SW 1271 (cell line): Measurements from ENCODE around the gene MAD1L1.
"Not testable (repeated sequence)": the region's sequence is repeated elsewhere in the genome, so short reads cannot be mapped to it uniquely, and the experiment has no call there.

Experiments
- DNase-seq, 2 experiments: peaks; one replicate each; lab custom pipeline; 2025; lab: John Stamatoyannopoulos, UW

MAD1L1 gene

DNA sequence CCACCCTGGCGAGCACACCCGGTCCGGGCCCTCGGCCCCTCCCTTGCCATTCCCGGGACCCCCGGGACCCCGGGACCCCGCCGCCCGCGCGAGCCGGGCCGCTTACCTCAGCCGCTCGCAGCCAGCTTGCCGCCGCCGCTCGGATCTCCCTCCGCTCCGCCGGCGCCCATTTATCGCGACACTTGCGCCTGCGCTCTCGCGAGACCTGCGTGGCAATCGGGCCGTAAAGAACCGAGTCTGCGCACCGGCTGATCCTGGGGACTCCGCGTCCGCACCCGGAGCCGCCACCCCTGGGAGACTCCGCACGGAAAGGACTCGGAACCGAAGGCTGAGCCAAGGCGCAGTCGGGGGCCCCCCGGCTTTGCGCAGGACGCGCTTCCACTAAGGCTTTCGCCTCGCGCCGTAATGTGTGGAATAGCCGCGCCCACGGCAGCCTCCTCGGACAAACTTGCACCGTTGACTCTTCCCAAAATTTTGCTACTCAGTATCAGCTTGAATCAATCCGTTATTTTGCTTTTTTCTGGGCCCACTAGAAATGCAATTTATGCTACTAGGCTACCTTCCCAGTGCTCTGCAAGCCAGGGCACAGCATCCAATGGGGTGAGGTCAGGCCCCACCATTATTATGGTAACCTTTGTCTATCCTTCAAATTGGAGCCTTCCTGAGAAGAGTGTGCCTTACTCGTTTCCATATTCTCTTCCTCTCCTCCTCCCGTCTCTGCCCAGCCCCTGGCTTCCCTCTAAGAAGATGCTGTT is at the start of gene MAD1L1:
TSS of gene MAD1L1 (minus strand) at position 180 of the 755 bp plus-strand sequence. CDS start 2,812 bp downstream, outside the sequence.
- DNase-seq, result peak; percentile 84 to 87

DNA sequence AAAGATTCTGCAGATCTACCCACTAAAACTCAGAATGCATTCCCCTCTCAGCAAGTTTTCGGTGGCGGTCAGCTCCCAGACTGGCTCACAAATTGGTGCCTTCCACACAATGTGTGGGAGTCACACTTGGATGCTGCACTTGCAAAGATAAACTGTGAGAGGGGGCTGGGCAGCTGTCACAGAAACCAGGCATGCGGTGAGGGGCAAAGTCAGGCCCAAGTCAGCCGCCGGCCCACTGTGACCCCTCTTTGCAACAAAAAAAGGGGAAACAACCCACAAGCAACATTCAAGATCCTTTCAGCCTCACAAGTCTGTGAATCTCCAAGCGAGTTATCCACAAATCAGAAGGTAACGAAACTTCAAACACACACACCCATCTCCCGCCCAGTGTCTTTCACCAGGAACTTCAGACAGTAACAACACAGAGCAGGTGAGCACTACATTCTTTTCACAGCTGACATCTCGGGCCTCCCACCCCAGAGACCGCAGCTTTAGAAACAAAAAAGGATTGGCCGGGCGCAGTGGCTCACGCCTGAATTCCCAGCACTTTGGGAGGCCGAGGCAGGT is 49.5 kb upstream of the MAD1L1 start:
- DNase-seq, result no peak

DNA sequence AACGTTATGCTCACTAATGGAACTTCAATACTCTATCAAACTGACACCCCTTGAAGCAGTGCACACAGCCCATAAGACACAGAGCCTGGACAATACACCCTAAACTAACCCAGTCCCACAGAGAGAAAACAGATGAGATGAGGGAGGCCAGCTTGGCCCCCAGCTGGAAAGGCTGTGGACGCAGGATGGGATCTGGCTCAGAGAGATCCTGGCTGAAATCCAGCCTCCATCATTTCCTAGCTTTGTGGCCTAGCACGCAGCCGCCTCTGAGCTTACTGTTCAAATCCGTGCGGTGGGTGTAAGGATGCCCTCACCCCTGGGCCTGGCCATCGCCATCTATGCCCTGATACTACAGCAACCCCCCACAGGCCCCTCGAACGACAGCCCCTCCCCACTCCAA is 48.8 kb upstream of the MAD1L1 start:
- no peak for DNase-seq

DNA sequence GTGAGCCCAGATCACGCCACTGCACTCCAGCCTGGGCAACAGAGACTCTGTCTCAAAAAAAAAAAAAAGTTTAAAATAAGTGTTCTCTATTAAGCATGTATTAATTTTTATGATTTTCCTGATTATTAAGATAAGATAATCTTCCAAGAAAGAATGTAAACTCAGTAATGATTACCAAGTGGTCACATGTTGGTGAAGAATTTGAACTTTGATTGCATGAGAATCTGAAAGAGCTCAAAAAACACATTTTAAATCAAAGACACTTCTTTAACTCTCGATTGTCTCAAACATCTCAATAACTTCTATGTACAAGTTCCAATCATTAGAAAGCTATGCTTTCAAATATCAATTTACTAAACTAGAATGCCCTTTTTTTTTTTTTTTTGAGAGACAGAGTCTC is 47.7 kb upstream of the MAD1L1 start:
- DNase-seq, result no peak

DNA sequence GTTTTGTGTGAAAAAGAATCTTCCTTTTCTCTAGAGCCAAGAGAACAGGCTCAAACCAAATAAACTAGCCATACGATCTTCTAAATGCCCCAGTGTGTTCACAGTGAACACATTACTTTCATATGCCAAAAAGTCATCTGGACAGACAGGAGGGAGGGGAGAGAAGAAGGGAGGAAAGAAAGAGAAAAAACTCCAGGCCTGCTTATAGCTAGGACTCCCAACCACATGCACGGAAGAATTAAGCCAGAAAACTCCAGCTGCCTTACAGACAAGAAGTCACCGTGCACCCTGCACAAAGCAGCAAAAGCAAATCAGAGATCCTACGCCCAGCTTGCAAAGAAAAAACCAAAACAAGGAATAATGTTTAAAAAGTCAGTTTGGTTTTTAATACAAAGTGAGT is 47.2 kb upstream of the MAD1L1 start:
- DNase-seq, result no peak

DNA sequence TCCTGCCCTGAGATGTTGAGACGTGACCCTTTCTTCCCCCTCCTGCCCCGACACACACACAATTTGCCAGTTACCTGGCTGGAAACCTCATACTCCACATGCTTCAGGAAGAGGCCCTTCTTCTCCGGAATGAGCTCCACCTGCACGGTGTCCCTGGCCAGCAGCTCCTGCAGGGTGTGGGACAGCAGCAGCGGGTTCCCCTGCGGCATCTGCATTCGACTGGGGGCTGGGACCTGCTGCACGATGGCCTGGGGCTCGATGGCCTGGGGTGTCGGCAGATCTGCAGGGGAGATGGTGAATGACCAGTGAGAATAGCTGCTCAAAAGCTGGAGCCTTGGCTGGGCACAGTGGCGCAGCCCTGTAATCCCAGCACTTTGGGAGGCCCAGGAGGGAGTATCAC is 45.3 kb upstream of the MAD1L1 start:
- no peak for DNase-seq

DNA sequence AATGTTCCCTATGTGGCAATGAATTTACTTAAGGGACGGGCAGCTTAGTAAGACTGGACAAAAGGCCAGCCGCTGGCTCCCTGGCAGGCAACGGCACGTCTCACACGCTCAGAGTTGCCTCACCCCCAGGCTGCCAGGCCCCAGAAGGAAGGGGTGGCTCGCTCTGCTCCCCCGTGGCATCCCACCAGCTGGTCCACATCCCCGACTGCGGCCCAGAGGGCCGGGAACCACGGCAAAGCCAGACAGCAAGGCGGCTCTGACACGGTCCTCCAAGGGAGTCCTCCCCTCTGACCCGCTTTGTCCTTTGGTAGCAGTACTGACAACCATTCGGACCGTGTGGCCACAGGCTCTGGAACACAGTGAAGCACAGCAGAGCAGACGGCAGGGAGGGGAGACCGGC is 43.4 kb upstream of the MAD1L1 start:
- DNase-seq, result no peak

DNA sequence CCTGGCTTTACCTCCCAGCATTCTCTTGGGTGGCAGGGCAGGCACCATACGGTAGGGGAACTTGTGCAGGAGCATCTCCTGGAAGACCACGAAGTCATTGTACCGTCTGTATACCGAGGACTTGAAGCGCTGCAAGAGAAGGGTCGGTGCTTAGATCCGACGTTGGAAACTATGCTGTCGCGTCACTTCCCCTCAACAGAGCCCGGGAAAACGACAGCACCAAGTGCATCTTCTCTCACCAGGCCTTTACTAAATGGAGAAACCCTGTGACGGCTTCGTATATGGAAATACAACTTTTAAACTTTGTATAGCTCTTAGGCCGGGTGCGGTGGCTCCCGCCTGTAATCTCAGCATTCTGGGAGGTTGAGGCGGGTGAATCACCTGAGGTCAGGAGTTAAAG is 42.4 kb upstream of the MAD1L1 start:
- no peak for DNase-seq

DNA sequence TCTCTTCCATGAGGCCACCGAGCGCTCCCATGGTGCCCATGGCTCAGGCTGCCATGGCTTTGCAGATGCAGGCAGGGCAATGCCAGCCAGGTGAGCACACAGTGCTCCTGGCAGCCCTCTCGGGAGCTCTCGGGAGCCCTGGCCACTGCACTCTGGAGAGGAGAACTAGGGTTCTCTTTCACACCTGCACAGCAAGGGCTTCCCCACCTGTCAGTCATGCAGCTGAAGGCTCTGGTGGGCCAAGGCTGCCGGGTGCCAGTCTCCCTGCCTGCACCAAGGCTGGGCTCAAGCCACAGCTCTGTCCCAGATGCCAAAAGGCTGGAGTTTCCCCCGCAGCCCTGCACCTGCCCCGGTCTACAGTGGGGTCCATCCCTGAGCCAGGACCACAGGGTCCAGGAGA is 41.9 kb upstream of the MAD1L1 start:
- no peak for DNase-seq

DNA sequence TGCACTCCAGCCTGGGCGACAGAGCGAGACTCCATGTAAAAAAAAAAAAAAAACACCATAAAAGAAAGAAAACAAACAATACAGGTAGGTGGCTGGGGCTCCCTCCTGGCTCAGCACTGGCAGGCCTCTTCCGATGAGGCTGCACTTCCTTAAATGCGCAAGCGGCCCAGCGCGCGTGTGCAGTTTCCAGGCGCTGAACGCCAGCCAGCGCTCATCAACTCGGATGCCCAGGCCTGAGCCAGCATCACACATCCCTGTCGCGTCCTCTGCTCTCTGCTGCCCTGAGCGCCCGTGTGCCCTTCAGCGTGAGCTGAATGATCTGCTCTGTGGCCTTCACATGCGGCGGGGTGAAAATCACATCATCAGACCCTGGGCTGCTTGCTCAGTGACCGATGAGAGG is 41.1 kb upstream of the MAD1L1 start:
- DNase-seq, result no peak

DNA sequence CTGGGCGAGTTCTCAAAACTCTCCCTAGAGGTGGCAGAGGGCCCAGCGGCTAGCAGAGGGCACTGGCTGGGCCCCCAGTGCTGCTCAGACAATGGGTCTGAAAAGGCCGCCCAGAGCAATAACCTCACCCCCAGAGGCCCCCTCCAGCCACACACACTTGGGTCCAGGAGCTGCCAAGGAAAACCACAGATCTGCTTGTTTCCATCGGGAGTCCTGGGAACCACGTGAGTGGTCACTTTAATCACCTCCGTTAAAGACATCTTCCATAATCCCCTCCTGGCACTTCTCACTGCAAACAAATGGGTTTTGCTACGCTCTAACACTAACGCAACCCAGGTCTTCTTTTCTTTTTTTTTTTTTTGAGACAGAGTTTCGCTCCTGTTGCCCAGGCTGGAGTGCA is 39.3 kb upstream of the MAD1L1 start:
- DNase-seq, result no peak

DNA sequence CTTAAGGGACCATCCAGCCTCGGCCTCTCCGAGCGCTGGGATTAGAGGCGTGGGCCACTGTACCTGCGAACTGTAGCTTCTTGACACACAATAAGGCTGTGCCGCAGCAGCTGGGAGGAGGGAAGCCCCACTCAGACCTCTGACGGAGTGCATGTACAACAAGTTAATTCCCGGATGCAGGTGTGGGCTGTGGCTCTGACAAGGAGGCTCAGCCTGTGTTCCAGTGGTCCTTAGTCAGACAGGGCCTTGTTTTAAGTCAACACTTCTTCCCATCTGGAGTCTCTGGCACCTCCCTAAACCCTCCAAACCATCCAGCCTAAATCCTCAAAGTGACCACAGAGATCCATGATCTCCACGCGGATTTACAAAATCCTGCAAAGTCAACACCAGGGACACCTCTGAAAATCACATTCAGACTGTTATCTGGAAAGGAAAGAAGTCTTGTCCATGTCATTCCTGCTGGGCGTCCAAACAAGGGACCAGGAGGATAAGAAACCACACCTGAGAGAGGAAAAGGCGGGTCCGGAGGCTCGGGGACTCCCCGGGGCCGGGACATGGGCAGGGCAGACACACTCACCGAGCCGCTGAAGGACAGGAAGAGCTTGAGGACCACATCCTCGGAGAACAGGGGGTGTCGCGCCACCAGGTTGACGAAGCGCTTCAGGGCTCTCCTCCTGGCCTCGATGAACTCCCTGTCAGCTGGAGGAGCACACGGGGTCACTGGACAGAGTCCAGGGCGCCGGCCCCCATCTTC is 38.7 kb upstream of the MAD1L1 start:
- no peak for DNase-seq

DNA sequence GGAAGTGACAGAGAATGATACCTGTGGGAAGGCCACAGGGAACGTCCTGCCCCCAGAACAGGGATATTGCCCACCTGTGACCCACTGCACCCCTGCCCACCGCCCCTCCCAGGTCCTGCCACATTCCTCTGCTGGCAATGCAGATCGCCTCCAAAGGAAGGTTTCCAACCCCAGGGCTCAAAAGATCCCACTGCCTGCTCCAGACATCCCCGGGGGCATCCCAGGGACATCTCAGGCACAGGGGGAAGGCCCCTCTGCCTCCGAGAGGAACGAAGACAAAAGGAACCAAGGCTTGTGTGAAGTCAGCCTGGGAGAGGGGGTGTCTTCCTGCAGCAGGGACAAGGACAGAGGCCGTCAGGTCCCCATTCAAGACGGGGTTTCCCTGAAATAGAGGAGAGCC is 37.8 kb upstream of the MAD1L1 start:
- DNase-seq, result no peak

DNA sequence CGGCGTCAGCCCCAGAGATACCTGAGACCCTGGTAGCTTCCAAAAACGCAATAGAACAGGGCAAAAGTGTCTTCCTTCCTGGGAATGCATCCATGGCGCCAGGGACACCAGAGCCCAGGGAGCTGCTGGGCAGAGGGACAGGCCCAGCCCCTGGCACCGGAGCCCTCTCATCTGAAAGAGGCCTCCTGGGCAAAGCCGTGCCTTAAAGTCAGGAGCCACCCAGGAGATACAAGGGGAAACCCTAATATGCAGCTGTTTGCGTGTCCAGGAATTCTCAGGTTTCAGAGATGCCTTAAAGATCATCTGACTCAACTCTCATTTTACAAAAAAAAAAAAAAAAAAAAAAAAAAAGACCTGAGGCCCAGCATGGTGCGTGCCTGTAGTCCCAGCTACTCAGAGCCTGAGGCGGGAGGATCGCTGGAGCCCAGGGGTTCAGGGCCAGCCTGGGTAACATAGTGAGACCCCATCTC is 37.3 kb upstream of the MAD1L1 start:
- DNase-seq, result no peak

DNA sequence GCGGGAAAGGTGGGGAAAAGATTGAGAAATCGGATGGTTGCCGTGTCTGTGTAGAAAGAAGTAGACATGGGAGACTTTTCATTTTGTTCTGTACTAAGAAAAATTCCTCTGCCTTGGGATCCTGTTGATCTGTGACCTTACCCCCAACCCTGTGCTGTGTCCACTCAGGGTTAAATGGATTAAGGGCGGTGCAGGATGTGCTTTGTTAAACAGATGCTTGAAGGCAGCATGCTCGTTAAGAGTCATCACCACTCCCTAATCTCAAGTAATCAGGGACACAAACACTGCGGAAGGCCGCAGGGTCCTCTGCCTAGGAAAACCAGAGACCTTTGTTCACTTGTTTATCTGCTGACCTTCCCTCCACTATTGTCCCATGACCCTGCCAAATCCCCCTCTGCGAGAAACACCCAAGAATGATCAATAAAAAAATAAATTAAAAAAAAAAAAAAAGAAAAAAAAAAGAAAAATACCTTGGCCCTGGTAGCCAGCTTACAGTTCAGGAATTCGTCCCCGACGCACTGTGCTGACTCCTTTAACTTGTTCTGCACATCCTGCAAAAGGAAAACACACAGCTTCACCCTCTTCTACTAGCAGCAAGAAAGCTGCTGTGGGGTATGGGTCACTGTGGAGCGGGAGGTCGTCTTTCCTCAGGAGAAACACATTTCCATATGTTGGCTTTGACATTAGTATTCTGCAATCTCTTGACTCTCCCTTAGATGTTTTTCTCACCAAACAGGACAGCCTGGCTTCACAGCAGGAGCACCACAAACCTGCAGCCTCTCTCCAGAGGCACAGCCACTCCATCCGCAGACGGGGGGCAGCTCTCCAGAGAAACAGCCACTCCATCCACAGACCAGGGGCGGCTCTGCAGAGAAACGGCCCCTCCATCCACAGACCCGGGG is 36.6 kb upstream of the MAD1L1 start:
- not testable (repeated sequence) for DNase-seq

DNA sequence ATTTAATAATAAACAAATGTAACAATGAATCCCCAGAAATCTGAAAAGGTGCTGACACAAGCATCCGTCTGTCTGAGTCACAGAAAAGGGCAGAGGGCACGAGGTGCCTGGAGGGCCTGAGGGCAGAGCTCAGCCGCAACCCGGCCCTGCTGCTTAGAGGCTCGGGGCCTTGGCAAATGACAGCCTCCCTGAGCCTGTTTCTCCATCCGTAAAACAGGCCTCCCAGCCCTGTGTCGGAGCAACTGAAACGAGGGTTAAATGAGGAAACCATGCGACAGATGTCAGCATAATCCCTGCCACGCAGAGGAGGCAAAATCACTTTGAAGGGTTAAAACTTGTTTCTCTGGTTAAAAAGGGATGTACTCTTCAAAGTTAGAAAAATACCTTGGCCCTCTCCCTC is 34.2 kb upstream of the MAD1L1 start:
- DNase-seq, result no peak

DNA sequence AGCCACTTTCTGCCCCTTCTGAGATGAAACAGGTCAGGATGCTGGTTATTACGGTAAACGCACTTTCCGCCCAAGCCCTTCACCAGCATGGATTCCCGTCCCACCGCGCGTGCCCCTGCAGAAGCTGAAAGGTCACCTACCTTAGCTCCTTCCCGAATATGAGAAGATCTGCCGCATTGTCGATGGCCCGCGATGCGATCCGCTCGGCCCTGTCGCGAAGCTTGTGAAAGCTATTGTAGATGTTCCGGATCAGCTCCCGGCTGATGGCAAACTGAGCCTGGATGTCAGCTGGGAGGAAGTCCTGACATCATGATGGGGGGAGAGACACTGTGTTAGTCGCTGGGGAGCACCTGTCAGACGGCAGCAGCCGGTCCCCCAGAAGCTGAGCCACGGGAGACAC is 31.4 kb upstream of the MAD1L1 start:
- DNase-seq, result no peak

DNA sequence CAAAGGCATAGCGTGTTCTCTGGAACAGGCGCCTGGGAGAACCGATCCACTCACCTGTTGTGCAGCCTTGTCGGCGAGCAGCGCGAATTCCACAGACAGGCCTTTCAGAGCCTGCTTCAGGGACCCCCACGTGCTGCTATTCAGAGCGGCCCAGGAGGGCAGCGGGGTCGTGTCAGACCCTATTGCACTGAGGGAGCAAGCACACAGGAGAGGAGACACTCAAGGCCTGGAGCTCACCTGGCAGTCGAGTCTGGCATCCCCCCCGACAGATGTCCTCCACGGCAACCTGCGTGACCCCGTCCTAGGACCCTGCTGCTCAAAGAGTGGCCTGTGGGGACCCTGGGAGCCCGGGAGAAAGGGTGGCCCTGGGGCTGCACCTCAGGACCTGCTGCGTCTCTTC is 30.4 kb upstream of the MAD1L1 start:
- no peak for DNase-seq

DNA sequence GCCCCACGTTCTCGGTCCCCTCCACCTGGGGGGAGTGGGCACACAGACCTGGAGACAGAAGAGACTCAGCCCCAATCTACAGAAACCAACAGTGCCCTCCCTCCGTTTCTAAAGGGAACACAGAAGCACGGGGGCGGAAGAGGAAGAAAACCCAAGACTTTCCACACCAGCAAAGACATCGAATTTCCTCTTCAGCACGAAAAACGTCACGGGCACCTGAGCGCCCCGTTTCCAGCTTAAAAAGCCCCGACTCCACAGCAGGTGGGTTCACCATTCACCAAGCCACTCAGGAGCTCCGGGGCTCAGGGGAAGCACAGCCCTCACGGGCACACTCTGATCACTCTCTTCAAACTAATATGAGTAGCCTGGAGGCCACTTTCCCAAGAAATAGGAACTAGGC is 28.9 kb upstream of the MAD1L1 start:
- no peak for DNase-seq

DNA sequence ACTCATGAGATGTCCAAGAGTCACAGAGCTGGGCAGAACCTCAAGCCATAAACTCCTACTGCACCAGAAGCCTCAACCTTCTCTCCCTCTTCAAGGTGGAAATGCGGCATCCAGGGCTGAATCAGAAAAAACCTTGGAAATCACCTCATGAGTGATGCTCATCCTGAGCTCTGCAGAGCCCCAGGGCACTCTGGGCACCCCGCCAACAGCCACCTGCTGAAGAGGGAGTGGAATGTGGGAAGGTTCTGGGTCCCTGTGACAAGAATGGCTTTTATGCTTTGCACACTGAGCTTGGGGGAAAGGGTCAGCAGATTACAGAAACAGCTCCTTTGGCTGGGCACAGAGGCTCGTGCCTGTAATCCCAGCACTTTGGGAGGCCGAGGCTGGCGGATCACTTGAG is 28.1 kb upstream of the MAD1L1 start:
- no peak for DNase-seq

DNA sequence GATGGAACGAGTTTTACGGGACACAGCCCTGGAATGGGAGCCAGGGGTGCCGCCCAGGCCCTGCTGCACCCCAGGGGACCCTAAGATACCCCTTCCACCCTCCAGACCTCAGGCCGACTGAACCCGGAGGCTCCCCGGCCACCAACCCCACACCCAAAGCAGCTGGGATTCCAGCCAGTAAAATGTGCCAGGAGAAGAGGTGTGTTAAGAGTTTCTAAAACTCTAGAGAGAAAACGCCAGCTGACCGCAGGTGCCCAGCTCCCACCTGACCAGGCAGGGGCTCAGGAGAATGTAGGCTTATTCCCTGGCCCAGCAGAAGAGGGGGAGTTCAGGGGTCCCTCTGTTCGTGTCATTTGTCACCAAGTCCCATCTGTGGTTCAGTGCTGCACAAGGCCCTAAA is 26.7 kb upstream of the MAD1L1 start:
- no peak for DNase-seq
